GM21825 (cell line): Measurements from ENCODE around the gene RGS19.

Source experiments
- ATAC-seq: cut with Tn5 transposase; IDR thresholded peaks from one replicate; pipeline ENCODE4 v1.9.1; 2021; ENCODE audit warnings: mild to moderate bottlenecking, moderate library complexity; ENCODE audit not compliant: unreplicated experiment

RGS19 gene

DNA sequence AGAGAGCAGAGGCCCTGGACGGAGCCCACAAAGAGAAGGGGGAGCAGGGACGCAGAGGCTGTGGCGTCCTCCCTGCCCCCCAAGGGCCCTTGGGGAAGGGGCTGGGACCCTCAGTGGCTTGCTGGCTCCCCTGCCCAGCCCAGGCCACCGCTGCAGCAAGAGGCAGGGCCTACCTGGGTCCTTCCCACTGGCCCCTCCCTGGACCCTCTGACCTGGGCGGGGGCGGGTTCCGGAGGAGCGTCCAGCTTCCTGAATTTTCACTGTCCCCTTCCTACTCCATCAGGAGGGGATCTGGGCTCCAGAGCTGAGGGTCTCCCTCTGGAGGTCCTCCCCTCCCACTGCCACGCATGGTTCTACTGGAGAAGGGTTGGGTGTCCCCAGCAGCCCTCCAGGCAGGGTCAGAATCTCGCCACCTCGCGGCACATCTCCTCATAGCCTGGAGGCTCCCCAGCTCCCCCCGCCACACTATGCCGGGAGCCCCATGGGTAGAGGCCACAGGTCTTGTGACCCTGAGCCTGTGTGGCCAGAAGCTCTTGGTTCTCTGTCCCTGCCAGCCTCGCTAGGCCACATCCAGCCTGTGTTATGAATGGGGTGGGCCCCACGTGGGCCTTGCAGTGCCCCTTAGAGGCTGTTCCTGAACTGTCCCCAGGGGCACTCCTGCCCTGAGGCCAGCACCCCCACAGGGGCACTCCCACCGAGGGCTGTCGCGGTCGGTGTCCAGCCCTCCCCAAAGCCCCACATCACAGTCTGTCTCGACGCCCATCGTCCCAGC, 28.9 kb downstream of the RGS19 start:
- ATAC-seq: no peak

DNA sequence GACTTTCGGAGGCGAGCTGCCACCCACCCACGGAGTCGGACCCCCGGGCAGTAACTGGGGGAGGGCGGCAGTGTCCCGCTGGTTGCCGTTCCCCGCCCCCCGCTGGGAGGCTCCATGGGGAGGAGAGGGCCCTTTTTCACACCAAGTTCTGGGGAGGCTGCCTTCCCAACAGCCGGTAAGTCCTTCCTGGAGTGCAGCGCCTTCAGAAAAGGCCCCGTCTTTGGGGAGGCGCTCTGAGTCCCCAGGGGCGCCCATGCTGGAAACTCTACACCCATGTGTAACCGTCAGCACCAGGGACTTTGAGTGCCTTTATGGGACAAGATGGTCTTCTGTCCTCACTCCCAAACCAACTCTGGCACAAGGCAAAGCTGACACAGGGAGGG, 29.4 kb downstream of the RGS19 start:
- no peak for ATAC-seq

DNA sequence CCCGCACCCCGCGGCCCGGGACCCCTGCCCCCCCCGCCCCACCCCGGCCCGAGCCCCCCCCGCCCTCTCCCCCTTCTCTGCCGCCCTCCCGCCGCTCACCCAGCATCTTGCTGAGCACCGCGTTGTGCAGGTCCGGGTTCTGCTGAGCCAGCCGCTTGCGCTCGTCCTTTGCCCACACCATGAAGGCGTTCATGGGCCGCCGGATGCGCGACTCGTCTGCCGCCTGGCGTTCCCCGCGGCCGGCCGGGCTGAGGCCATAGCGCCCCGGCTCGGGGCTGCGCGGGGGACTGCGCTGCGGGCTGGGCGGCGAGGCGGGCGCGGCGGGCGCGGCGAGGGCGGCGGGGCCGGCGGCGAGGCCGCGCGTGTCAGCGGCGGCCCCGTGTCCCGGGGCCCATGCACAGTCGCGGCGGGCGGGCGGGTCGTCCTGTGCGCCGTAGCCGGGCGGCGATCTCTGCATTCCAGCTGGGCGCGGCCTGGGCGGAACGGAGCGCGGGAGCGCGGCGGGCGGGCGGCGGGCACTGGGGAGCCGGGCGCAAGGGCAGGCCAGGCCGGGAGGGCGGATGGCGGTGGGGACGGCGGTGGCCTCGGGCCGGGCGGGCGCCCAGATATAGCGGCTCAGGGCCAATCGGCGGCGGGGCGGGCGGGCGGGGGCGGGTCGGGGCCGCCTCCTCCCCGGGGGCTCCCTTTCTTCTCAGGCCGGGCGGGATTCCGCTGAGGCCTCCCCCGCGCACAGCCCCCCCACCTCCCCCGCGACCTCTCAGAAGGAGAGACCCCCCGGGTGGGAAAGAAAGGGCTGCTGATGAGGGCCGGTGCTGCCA, 30.0 kb downstream of the RGS19 start, which contains the start of gene SOX18:
Gene SOX18 (minus strand): TSS at position 580 of the 818 bp plus-strand sequence. CDS start 123 bp downstream, at position 457.
- no peak for ATAC-seq

DNA sequence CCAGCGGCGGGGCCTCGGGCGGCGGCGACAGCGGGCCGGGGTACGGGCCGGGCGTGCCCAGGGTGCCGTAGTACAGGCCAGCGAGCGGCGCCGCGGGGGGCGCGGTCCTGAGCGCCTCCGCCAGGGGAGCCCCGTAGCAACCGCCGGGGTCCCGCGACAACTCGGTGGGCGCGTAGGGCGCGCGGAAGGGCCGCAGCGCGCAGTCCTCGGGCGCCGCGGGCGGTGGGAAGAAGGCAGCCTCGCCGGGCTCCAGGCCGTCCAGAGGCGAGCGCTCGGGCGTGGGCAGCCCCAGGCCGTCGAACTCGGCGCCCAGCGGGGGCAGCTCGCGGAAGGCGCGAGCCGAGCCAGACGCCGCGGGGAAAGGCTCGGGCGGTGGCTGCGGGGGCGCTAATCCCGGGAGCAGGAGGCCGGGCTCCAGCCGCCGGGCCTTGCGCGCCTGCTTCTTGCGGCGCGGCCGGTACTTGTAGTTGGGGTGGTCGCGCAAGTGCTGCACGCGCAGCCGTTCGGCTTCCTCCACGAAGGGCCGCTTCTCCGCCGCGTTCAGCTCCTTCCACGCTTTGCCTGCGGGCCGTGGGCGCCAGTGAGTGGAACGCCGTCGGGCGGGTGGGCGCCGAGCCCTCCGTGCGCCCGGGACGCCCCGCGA, 30.8 kb downstream of the RGS19 start:
- no peak for ATAC-seq

DNA sequence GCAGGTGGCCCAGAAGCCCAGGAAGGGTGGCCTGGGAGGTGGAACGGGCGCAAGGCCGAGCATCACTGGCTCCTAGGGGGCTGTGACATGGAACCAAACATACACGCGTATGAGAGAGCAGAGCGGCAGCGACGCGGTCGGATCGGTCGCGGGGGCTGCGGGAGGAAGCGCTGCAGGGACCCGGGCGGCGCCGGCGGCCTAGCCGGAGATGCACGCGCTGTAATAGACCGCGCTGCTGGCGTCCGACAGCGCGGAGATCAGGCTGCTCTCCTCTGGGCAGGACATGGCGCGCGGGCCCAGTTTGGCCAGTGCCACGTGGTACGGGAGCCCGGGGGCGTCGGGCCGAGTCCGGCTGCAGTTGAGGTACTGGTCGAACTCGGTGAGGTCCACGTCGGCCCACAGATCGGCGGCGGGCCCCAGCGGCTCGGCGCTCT, 31.3 kb downstream of the RGS19 start:
- no peak for ATAC-seq

DNA sequence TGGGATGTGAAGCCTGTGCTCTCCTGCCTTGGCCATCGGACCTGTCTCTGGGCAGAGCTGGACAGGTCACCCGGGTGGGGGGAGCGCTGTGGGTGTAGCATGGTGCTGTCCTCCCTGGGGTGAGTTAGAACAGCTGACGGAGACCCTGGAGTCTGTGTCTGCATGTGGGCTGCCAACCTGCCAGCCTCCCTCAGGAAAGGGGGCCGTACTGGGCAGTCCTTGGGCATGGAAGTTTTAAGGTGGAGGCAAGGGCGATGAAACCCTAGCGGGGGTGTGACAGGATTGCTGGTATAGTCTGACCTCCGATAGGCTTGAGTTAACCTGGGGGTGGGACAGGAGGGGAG, 32.3 kb downstream of the RGS19 start:
- ATAC-seq: no peak

DNA sequence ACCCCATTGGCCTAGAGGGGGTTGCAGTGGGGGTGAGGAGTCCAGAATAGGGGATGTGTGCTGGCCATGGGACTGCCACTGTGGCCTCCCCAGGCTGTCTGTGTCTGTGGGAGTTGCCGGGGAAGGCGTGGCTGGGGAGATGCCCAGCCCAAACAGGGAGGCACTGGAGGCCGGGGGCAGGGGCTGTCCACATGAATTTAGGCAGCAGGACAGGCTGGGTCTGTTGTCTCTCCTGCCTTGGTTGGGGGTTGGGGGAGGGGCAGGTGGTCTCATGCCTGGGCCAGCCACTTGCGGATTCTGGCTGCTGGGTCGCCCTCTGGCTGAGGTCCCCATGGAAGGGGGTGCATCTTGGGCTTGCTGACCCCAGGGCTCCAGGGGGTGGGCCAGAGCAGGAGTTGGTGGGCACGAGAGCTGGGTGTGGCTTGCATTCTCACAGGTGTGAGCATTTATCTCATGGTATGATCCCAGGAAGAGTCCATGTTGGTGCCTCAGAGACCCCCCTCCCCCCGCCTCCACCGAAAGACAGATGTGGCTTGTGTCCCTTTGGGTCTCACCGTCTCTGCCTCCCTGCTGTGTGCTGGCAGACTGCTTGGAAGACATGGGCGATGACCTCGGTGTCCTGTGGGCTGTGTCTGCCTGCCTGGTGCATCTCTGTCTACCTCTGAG, 33.8 kb downstream of the RGS19 start:
- no peak for ATAC-seq

DNA sequence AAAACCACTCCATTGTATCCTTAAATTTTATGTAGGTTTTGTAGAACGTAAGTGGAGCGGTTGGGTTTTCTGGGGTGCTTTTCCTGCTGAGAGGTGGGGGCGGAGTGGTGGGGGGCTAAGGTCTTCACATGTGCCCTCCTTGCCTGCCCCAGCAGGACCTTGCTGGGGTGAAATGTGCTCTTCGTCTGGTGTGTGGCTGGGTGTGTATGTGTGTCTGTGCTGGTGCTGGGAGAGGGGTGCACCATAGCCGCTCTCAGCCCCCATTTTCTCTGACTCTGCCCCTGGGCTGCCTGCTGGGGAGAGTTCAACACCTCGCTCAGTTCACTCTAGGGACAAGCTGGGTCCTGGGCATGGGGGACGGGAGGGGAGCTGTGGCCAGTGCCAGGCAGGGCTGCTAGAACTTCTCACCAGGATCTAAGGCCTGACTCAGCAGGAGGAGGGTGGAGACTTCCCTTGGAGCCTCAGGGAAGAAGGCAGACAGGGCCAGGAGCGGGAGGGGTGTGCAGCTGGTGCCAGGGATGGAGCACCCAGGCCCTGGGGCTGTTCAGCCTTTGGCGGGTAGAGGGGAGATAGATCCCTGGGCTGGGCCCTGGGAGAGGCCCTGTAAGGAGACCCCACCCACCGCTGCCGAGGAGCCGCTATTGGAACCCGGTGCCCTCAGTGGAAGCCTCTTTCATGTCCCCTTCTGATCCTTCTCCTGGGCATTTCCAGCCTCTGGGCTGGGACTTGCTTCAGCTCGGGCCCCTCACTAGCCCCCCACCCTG, 34.7 kb downstream of the RGS19 start:
- ATAC-seq: no peak

DNA sequence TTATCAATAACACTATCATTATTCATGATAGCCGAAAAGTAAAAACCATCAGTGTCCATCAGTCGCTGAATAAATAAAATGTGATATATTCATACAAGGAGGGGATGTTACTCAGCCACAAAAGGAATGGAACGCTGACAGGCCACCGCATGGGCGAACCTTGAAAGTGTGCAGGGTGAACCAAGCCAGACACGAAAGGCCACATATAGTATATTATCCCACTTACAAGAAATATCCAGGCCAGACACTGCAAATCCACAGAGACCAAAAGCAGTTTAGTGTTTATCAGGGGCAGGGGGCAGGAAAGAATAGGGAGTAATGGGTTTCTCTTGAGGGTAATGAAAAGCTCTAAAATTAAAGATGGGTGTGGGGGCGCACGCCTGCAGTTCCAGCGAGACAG, 35.5 kb downstream of the RGS19 start:
- ATAC-seq: no peak

DNA sequence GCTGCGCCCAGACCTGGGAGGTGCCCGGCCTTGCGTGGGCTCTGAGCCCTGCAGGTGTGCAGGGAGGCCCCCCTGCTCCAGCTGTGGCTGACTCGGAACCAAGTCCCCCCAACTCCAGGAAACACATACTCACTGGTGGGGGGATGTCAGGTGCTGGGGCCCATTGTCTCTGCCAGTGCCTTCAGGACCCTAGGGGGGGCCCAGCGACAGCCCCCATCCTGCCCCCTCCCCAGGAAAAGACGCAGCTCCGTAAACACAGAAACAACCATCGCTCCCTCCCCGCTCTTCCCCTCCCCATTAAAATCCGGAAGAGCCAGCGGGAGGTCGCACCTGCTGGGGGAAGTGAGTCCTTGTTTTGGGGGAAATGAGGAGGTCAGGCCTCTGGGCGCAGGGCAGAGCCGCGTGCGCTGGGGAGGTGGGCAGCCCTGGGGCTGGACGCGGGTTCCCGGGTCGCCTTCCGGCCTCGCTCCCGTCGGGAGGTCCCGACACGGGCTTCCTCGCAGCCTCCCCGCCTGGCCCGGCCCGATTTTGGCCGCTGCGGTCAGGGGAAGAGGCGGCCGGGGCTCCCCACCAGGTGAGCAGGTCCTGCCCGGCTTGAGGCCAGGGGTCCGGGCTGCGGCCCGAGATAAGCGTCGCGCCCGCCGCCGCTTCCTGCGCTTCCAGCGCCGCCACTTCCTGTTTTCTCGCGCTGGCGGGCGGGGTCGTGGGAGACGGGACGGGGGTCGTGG, 37.1 kb downstream of the RGS19 start:
- no peak for ATAC-seq

DNA sequence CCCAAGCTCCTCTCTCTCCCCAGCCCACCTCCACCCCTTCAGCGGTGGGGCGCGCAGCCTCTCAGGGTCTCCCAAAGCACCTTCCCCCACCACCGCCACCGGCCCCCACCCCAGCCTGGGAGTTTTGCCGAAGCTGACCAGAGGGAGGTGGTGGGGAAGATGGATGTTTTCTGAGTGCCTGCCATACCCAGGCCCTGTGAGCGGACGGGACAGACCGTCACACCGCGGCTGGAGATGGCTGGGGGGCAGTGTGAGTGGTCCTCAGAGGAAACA, 37.6 kb downstream of the RGS19 start:
- ATAC-seq: no peak

DNA sequence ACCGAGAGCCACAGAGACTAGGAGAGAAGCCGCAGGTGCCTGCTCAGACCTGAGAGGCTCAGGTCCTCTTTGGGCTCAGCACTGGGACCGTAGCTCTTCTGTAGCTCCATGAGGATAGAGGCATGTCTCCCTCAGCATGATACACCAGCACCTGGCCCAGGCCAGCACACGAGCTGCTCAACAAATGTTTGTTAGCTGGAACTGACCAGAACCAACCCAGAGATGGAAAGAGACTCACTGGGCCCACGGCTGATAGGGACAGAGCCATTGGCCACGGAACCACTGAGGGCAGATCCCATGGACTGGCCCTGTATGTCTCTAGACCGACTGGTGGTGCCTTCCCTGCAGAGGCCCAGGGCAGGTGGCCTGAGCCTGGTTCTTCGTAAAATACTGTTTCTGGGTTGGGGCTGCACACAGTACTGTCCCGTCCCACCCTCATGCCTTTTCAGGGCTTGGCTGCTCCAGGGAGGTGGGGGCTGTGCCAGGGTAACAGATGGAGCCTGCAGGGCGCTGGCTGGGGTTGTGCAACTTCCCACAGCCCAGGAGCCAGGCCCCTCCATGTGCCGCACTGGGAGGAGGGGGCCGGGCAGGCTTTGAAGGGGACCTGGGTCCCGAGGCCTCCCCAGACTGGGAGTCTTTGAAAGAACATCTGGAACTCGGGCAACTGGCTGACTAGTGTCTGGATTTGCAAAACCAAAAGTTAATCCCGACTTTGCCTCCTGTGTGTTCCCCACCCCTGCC, 38.1 kb downstream of the RGS19 start:
- no peak for ATAC-seq

DNA sequence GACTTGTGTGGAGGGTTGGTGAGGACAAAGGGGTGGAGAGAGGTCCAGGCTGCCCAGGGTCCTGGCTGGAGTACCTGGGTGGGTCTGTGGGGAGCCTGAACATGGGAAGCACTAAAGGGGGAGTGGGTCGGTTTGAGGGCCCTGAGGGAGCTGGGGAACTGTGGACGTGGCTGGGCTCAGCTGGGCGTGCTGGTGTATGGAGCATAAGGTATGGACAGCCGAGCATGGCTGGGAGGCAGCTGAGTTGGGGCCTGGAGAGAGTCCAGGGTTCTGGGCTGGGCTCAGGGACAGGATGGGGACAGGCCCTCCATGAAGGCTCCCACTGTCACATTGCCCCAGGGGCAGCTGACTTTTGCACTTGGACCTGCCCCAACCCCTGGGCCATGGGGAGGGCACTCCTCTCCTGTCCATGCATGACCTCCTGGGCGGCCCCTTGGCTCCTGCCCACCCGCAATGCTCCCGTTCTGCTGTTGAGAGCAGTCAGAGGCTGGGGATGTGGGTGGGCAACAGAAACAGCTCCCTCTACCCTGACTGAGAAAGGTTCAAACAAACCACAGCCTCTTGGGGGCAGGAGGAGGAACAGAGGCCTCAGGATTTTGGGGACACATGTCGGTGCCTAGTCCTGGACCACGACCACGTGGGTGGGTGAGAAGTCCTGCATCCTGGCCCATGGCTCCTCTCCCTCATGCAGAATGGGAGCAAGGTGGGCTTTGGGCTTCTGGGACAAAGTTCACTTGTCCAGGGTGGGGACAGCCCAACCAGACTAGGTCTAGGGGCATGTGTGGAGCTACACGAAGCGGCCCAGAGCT, 38.9 kb downstream of the RGS19 start:
- ATAC-seq: no peak

DNA sequence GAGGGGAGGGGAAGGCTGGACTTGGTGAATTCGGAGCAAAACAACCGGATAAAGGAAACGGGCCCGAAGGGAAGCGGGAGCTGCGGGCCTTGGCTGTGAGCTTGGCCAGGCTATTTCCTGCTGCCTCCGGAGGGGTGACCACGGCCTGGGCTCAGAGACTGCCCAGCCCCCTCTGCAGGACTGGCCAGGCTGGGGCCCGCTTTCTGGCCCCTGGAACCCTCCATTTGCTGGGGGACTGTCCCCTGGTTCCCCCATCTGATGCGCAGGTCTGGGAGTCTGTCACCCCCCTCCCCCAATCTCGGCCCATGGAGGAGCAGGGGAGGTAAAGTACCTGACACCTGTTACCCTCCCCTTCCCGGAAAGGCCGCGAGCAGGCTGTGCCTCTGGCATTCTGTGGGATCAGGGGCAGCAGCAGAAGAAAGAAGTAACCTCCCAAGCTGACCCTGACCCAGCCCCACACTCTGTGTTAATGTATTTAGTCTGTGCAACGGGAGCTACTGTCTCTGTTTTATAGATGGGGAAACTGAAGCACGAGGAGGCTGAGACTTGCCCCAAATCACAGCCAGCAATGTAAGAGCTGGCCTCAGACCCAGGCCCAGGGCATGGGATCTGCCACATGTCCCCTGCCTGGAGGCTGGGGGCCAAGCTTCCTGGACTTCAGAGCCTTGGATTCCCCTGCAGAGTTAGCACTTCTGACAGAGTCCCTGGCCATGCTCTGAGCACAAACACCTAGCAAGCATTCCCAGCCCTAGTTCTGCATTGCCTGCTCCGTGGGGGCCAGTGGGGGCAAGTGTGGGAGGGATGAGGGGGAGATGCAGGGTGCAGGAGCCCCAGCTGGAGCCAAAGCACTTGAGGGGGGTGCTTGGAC, 39.8 kb downstream of the RGS19 start:
- ATAC-seq: no peak

DNA sequence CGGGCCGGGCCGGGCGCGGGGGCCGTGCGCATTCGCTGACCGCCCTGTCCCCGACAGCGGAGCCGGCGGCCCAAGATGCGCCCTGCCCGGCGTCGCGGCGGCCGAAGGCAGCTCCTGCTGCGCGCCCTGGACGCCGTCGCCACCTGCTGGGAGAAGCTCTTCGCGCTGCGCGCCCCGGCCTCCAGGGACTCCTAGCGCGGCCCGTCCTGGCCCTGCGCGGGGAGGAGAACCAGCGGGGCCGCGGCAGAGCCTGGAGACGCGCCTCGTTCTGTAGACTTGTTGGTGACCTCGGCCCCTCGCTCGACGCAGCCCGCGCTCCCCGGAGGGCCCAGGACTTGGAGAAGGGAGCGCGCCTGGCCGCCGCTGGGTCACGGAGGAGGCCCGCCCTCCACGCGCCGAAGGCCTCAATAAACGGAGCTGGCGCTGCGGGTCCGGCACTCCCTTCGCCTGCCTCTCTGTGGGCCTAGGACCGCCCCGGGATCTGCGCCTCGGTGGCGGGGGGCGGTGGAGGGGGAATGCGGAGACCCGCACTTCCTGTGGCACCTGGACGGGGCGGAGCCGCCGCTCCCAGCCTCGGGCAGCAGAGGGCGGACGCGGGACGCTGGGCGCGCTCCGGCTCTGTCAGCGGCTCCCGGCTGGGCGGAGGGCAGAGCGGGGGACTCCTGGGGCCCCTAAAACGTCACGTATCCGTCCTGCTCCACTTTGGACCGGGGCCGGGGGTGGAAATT, 40.6 kb downstream of the RGS19 start:
- peak; percentile 40 for ATAC-seq

DNA sequence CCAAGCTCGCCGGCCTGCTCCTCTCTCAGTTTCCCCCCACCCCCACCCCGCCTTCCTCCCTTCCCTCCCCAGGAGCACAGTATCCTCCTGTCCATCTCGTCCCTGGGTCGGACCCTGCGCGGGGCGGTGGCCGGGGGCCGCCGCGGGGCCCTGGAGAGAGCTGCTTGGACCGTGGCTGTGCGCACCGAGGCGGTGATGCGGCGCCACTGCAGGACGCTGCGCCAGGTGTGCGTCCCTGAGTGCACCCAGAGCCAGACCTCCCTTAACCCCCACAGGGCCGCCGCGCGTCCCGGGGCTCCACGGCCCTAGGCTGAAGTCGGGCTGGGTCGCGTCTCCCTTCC, 41.1 kb downstream of the RGS19 start:
- peak; percentile 18 for ATAC-seq
